ENCODE data around the gene HCN1.

The HCN1 gene

DNA sequence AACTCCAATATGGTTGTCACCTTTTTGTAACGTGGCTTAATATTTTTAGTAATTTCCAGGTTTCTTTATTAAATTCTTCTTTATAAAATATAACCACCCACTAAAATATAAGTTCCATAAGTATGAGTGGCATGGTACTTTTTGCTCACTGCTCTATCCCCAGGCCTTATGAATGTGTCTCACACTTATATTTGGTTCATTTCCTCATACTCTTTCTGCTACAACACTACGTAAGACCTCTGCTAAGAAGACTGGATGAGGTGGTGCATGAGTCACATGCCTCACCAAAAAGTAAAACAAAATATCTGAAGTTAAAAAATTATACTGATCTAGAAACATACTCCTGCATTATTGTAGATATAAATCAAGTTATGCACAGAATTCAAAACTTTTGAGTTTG lies 400.9 kb downstream of the HCN1 start:
- H3K79me2 ChIP-seq (ENCODE audit: control insufficient read depth, low read length), result no peaks in the 10 kb centered on the region
- no peaks in the 10 kb centered on the region for H4K20me1 ChIP-seq (ENCODE audit: control insufficient read depth, insufficient read depth, low read depth, low read length)
- H3K4me1 ChIP-seq (ENCODE audit: control insufficient read depth, low read length), result no peaks in the 10 kb centered on the region
- no peaks in the 10 kb centered on the region for H3K36me3 ChIP-seq (ENCODE audit: control insufficient read depth, low read length)
- H3K9me3 ChIP-seq (ENCODE audit: control insufficient read depth, insufficient read depth, low read length), result no peaks in the 10 kb centered on the region
- no peak overlapping the region for H3K4me2 ChIP-seq (ENCODE audit: low read length)
- no peaks in the 10 kb centered on the region for H3F3A ChIP-seq (ENCODE audit: control insufficient read depth, insufficient read depth)
- H3K9me2 ChIP-seq (replicated peaks; ENCODE audit: control insufficient read depth, low read length), result no peaks in the 10 kb centered on the region
- TF ChIP-seq, protein P1, sequence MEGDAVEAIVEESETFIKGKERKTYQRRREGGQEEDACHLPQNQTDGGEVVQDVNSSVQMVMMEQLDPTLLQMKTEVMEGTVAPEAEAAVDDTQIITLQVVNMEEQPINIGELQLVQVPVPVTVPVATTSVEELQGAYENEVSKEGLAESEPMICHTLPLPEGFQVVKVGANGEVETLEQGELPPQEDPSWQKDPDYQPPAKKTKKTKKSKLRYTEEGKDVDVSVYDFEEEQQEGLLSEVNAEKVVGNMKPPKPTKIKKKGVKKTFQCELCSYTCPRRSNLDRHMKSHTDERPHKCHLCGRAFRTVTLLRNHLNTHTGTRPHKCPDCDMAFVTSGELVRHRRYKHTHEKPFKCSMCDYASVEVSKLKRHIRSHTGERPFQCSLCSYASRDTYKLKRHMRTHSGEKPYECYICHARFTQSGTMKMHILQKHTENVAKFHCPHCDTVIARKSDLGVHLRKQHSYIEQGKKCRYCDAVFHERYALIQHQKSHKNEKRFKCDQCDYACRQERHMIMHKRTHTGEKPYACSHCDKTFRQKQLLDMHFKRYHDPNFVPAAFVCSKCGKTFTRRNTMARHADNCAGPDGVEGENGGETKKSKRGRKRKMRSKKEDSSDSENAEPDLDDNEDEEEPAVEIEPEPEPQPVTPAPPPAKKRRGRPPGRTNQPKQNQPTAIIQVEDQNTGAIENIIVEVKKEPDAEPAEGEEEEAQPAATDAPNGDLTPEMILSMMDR (IDR thresholded peaks at IDR 0.05; ENCODE audit: low read depth, low read length, poor library complexity, severe bottlenecking), result no peak
- no peak for TF ChIP-seq EZH2phosphoT487 (IDR thresholded peaks at IDR 0.05; ENCODE audit: borderline replicate concordance, low read length)
- no peak overlapping the region for H3K4me3 ChIP-seq (ENCODE audit: low read length)
- H3K27ac ChIP-seq (ENCODE audit: low read depth, low read length), result no peak overlapping the region
- H3K27me3 ChIP-seq (ENCODE audit: control insufficient read depth, low read length), result no peaks in the 10 kb centered on the region

DNA sequence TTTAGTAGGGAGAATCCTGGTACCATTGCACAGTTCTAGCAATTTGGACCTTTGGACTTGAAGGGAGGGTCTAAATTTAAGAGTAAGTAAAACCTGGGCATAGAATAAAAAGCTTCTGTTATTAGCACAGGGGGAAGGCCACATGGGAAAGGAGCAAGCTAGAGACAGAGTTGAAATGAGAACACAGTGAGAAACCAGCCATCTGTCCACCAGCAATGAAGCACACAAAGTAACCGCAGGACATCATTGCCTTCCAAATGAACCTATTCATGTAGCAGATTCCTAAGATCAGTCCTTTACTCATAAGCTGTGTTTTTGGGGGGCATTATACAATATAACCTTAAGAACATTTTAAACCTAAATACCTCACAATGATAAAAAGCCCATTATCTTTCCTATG lies 407.4 kb downstream of the HCN1 start:
- Histone ChIP-seq H3K4me2 (ENCODE audit: low read length) (no peak overlapping the region), H3K9me3 (ENCODE audit: control insufficient read depth, insufficient read depth, low read length) (no peaks in the 10 kb centered on the region), H3K27ac (ENCODE audit: low read depth, low read length) (no peak overlapping the region), H3K4me3 (ENCODE audit: low read length) (no peak overlapping the region), H3K27me3 (ENCODE audit: control insufficient read depth, low read length) (no peaks in the 10 kb centered on the region), H3F3A (ENCODE audit: control insufficient read depth, insufficient read depth) (no peaks in the 10 kb centered on the region), H3K4me1 (ENCODE audit: control insufficient read depth, low read length) (no peaks in the 10 kb centered on the region), H3K9me2 (replicated peaks; ENCODE audit: control insufficient read depth, low read length) (no peaks in the 10 kb centered on the region), H3K79me2 (ENCODE audit: control insufficient read depth, low read length) (no peaks in the 10 kb centered on the region), H4K20me1 (ENCODE audit: control insufficient read depth, insufficient read depth, low read depth, low read length) (no peaks in the 10 kb centered on the region), H3K36me3 (ENCODE audit: control insufficient read depth, low read length) (no peaks in the 10 kb centered on the region)
- no peak for TF ChIP-seq EZH2phosphoT487 (IDR thresholded peaks at IDR 0.05; ENCODE audit: borderline replicate concordance, low read length)
- TF ChIP-seq, protein P1 (IDR thresholded peaks at IDR 0.05; ENCODE audit: low read depth, low read length, poor library complexity, severe bottlenecking), result no peak

DNA sequence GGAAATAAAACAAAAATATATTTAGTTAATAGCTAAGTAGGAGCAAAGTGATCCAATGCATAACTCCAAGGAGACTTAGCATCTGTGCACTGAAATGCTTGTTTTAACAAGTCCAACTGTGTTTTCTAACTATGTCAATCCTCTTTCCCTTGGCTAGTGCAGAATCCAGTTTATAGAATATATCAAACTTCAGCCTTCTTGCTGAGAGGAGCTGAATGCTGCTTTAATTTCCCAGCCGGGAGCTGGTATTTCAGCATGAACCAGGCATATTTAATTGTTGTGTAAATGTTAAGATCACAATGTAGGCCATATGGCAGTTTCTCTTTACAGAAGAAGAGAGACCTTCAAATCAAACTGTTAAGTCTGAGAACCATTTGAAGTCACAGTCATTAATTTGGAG lies 411.7 kb downstream of the HCN1 start:
- Histone ChIP-seq H3K9me3 (ENCODE audit: control insufficient read depth, insufficient read depth, low read length) (no peaks in the 10 kb centered on the region), H3K27me3 (ENCODE audit: control insufficient read depth, low read length) (no peaks in the 10 kb centered on the region), H3F3A (ENCODE audit: control insufficient read depth, insufficient read depth) (no peaks in the 10 kb centered on the region), H3K9me2 (replicated peaks; ENCODE audit: control insufficient read depth, low read length) (no peaks in the 10 kb centered on the region), H3K27ac (ENCODE audit: low read depth, low read length) (no peak overlapping the region), H3K4me2 (ENCODE audit: low read length) (no peak overlapping the region), H3K4me3 (ENCODE audit: low read length) (no peak overlapping the region), H4K20me1 (ENCODE audit: control insufficient read depth, insufficient read depth, low read depth, low read length) (no peaks in the 10 kb centered on the region), H3K36me3 (ENCODE audit: control insufficient read depth, low read length) (no peaks in the 10 kb centered on the region), H3K79me2 (ENCODE audit: control insufficient read depth, low read length) (no peaks in the 10 kb centered on the region), H3K4me1 (ENCODE audit: control insufficient read depth, low read length) (no peaks in the 10 kb centered on the region)
- TF ChIP-seq, protein P1 (IDR thresholded peaks at IDR 0.05; ENCODE audit: low read depth, low read length, poor library complexity, severe bottlenecking), result no peak
- no peak for TF ChIP-seq EZH2phosphoT487 (IDR thresholded peaks at IDR 0.05; ENCODE audit: borderline replicate concordance, low read length)

DNA sequence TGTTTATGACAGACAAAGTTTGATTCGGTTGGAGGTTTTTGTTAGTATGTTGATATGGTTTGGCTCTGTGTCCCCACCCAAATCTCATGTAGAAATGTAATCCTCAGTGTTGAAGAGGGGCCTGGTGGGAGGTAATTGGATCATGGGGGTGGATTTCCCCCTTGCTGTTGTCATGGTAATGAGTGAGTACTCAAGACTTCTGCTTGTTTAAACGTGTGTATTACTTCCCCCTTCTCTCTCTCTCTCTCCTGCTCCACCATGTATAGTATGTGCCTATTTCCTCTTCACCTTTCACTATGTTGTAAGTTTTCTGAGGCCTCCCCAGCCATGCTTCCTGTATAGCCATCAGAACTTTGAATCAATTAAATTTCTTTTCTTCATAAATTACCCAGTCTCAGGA lies 415.1 kb downstream of the HCN1 start:
- no peaks in the 10 kb centered on the region for H3K36me3 ChIP-seq (ENCODE audit: control insufficient read depth, low read length)
- H3K79me2 ChIP-seq (ENCODE audit: control insufficient read depth, low read length), result no peaks in the 10 kb centered on the region
- H3F3A ChIP-seq (ENCODE audit: control insufficient read depth, insufficient read depth), result no peaks in the 10 kb centered on the region
- H3K9me2 ChIP-seq (replicated peaks; ENCODE audit: control insufficient read depth, low read length), result no peaks in the 10 kb centered on the region
- H4K20me1 ChIP-seq (ENCODE audit: control insufficient read depth, insufficient read depth, low read depth, low read length), result no peaks in the 10 kb centered on the region
- no peak for TF ChIP-seq EZH2phosphoT487 (IDR thresholded peaks at IDR 0.05; ENCODE audit: borderline replicate concordance, low read length)
- TF ChIP-seq, protein P1 (IDR thresholded peaks at IDR 0.05; ENCODE audit: low read depth, low read length, poor library complexity, severe bottlenecking), result no peak
- no peak overlapping the region for H3K27ac ChIP-seq (ENCODE audit: low read depth, low read length)
- H3K4me1 ChIP-seq (ENCODE audit: control insufficient read depth, low read length), result no peaks in the 10 kb centered on the region
- H3K4me2 ChIP-seq (ENCODE audit: low read length), result no peak overlapping the region
- no peaks in the 10 kb centered on the region for H3K9me3 ChIP-seq (ENCODE audit: control insufficient read depth, insufficient read depth, low read length)
- no peak overlapping the region for H3K4me3 ChIP-seq (ENCODE audit: low read length)
- no peaks in the 10 kb centered on the region for H3K27me3 ChIP-seq (ENCODE audit: control insufficient read depth, low read length)
